ENCODE measurements around the gene CERS4. TPM values are rescaled to one million over a fixed set of nuclear protein-coding genes. Genes with fewer than 3 reads are reported as not detected.

Gene CERS4
- total RNA-seq, 1 donor from 2014 or later: 16.7 TPM

GRCh38 chr19:8304841-8305621 lies 95.9 kb downstream of the CERS4 start:
- Mint-ChIP-seq H3K27ac (ENCODE audit: unreplicated experiment) (no peak overlapping the region), H3K36me3 (ENCODE audit: unreplicated experiment) (peaks cover 2% of the 10 kb centered on the region), H3K27me3 (ENCODE audit: unreplicated experiment) (no peaks in the 10 kb centered on the region), H3K9me3 (ENCODE audit: unreplicated experiment) (no peaks in the 10 kb centered on the region), H3K4me3 (ENCODE audit: unreplicated experiment) (no peak overlapping the region), H3K4me1 (ENCODE audit: unreplicated experiment) (peaks cover 26% of the 10 kb centered on the region)
- no peak for TF ChIP-seq CTCF (IDR thresholded peaks at IDR 0.05)
- peak; percentile 84 for DNase-seq (ENCODE audit: extremely low spot score, unreplicated experiment)

GRCh38 chr19:8305798-8306197 lies 96.6 kb downstream of the CERS4 start:
- no peaks in the 10 kb centered on the region for H3K9me3 Mint-ChIP-seq (ENCODE audit: unreplicated experiment)
- H3K36me3 Mint-ChIP-seq (ENCODE audit: unreplicated experiment): peaks cover 2% of the 10 kb centered on the region
- H3K27ac Mint-ChIP-seq (ENCODE audit: unreplicated experiment): peak overlapping the region; percentile 3
- no peak for TF ChIP-seq CTCF (IDR thresholded peaks at IDR 0.05)
- no peaks in the 10 kb centered on the region for H3K27me3 Mint-ChIP-seq (ENCODE audit: unreplicated experiment)
- no peak overlapping the region for H3K4me3 Mint-ChIP-seq (ENCODE audit: unreplicated experiment)
- H3K4me1 Mint-ChIP-seq (ENCODE audit: unreplicated experiment): peaks cover 26% of the 10 kb centered on the region
- DNase-seq (ENCODE audit: extremely low spot score, unreplicated experiment): peak; percentile 68

- peak overlapping the region; percentile 3 for H3K27ac Mint-ChIP-seq (ENCODE audit: unreplicated experiment)
- TF ChIP-seq CTCF (IDR thresholded peaks at IDR 0.05): no peak
- peaks cover 26% of the 10 kb centered on the region for H3K4me1 Mint-ChIP-seq (ENCODE audit: unreplicated experiment)
- no peaks in the 10 kb centered on the region for H3K27me3 Mint-ChIP-seq (ENCODE audit: unreplicated experiment)
- H3K9me3 Mint-ChIP-seq (ENCODE audit: unreplicated experiment): no peaks in the 10 kb centered on the region
- H3K4me3 Mint-ChIP-seq (ENCODE audit: unreplicated experiment): peak overlapping the region; percentile 78
- H3K36me3 Mint-ChIP-seq (ENCODE audit: unreplicated experiment): peaks cover 5% of the 10 kb centered on the region
- peak; percentile 73 for DNase-seq (ENCODE audit: extremely low spot score, unreplicated experiment)
These were observed 97.3 kb downstream of the CERS4 start for GRCh38 chr19:8306235-8307054.

- H3K27me3 Mint-ChIP-seq (ENCODE audit: unreplicated experiment): no peaks in the 10 kb centered on the region
- peaks cover 5% of the 10 kb centered on the region for H3K36me3 Mint-ChIP-seq (ENCODE audit: unreplicated experiment)
- TF ChIP-seq CTCF (IDR thresholded peaks at IDR 0.05): no peak
- H3K27ac Mint-ChIP-seq (ENCODE audit: unreplicated experiment): peak overlapping the region; percentile 68
- peak overlapping the region; percentile 78 for H3K4me3 Mint-ChIP-seq (ENCODE audit: unreplicated experiment)
- H3K9me3 Mint-ChIP-seq (ENCODE audit: unreplicated experiment): no peaks in the 10 kb centered on the region
- peaks cover 31% of the 10 kb centered on the region for H3K4me1 Mint-ChIP-seq (ENCODE audit: unreplicated experiment)
- peak; percentile 75 for DNase-seq (ENCODE audit: extremely low spot score, unreplicated experiment)
These were observed 98.3 kb downstream of the CERS4 start for GRCh38 chr19:8307400-8307964.
